DOHH2 (cell line): Measurements from ENCODE around the gene DNAH6.

Experiments
- EZH2phosphoT487 ChIP-seq: fragments of 200-600 bp; sonication (generic); IDR thresholded peaks from 2 replicates; pipeline ENCODE4 v1.6.1; 2017; ENCODE audit warnings: borderline replicate concordance, mild to moderate bottlenecking, antibody characterized with exemption, low read length, moderate library complexity, mixed read lengths
- TF ChIP-seq, protein P1 (sequence below): fragments of 200-600 bp; sonication (generic); IDR thresholded peaks from one replicate; pipeline ENCODE4 v1.5.1; 2014; ENCODE audit warnings: antibody characterized with exemption, mild to moderate bottlenecking, low read depth, low read length; ENCODE audit not compliant: poor library complexity, severe bottlenecking

DNA sequence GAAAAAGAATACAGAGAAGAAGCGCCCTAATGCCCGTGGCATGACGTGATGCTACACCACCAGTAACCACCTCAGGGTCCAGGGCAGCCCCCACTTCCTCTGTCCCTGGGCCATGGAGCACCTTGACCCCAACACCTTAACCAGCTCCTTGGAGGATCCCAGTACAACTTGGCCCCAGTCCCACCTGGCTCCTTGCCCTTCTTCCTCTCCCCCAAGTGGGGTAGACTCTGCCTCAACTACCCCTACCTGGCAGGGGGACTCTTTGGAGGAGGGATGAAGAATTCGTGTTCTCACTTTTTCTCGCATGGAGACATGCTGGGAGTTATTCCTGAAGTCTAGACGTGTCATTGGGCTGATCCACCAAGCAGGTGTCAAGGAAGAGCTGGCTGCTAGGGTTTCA lies 345.7 kb downstream of the DNAH6 start:
- TF ChIP-seq, protein P1, sequence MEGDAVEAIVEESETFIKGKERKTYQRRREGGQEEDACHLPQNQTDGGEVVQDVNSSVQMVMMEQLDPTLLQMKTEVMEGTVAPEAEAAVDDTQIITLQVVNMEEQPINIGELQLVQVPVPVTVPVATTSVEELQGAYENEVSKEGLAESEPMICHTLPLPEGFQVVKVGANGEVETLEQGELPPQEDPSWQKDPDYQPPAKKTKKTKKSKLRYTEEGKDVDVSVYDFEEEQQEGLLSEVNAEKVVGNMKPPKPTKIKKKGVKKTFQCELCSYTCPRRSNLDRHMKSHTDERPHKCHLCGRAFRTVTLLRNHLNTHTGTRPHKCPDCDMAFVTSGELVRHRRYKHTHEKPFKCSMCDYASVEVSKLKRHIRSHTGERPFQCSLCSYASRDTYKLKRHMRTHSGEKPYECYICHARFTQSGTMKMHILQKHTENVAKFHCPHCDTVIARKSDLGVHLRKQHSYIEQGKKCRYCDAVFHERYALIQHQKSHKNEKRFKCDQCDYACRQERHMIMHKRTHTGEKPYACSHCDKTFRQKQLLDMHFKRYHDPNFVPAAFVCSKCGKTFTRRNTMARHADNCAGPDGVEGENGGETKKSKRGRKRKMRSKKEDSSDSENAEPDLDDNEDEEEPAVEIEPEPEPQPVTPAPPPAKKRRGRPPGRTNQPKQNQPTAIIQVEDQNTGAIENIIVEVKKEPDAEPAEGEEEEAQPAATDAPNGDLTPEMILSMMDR, result no peak
- no peak for TF ChIP-seq EZH2phosphoT487
